ENCODE measurements around the gene UNC119B.

- TF ChIP-seq CTCF (IDR thresholded peaks at IDR 0.05; ENCODE audit: poor library complexity) (no peak), EZH2 (IDR thresholded peaks at IDR 0.05; ENCODE audit: borderline replicate concordance) (no peak)
Observed at GRCh38 chr12:120711411-120711810, 1.2 kb downstream of the UNC119B start.
